Upper lobe of left lung (tissue), 4 donors: ENCODE measurements around the gene CAMSAP1.

ENCODE experiments used
- EP300 ChIP-seq, 4 donors: sonication (generic); formaldehyde crosslinking; IDR thresholded peaks; one replicate each; pipeline ENCODE4 v1.5.1; 2017; ENCODE audit warnings: antibody characterized with exemption in 4 of 4, control low read depth in 2 of 4
- POLR2A ChIP-seq, 4 donors: fragments of 450-650 bp; IDR thresholded peaks; one replicate each; pipeline ENCODE4 v1.5.1; 2016 to 2017; ENCODE audit warnings: antibody characterized with exemption in 4 of 4, mild to moderate bottlenecking in 2 of 4
- POLR2AphosphoS5 ChIP-seq, 2 donors: sonication (generic); formaldehyde crosslinking; IDR thresholded peaks; one replicate each; pipeline ENCODE4 v1.5.1; 2017; ENCODE audit warnings: antibody characterized with exemption in 2 of 2
- TF ChIP-seq, protein P1 (sequence below), 6 experiments: fragments of 450-650 bp in 4 of 6; fragments of 200-600 bp in 2 of 6; sonication (generic) in 2 of 6; IDR thresholded peaks; one replicate each; pipeline ENCODE4 v1.5.1; 2016 to 2019; ENCODE audit warnings: antibody characterized with exemption in 6 of 6

- TF ChIP-seq EP300 (IDR thresholded peaks at IDR 0.05) (no peak), POLR2A (IDR thresholded peaks at IDR 0.05) (no peak), POLR2AphosphoS5 (IDR thresholded peaks at IDR 0.05) (no peak)
- TF ChIP-seq, protein P1, sequence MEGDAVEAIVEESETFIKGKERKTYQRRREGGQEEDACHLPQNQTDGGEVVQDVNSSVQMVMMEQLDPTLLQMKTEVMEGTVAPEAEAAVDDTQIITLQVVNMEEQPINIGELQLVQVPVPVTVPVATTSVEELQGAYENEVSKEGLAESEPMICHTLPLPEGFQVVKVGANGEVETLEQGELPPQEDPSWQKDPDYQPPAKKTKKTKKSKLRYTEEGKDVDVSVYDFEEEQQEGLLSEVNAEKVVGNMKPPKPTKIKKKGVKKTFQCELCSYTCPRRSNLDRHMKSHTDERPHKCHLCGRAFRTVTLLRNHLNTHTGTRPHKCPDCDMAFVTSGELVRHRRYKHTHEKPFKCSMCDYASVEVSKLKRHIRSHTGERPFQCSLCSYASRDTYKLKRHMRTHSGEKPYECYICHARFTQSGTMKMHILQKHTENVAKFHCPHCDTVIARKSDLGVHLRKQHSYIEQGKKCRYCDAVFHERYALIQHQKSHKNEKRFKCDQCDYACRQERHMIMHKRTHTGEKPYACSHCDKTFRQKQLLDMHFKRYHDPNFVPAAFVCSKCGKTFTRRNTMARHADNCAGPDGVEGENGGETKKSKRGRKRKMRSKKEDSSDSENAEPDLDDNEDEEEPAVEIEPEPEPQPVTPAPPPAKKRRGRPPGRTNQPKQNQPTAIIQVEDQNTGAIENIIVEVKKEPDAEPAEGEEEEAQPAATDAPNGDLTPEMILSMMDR (IDR thresholded peaks at IDR 0.05) = no peak
These were observed 86.7 kb downstream of the CAMSAP1 start for GRCh38 chr9:135820661-135821060.
